Thyroid gland (tissue), 4 donors: ENCODE results near the gene PSMA6.

ENCODE experiments used
- CTCF ChIP-seq, 6 experiments: fragments of 200-600 bp in 3 of 6; fragments of 450-650 bp in 3 of 6; sonication (generic) in 3 of 6; IDR thresholded peaks; one replicate each; pipeline ENCODE4 v1.5.1; 2016 to 2019; ENCODE audit warnings: antibody characterized with exemption in 6 of 6, mild to moderate bottlenecking in 2 of 6, inconsistent platforms in 1 of 6, moderate library complexity in 1 of 6
- POLR2A ChIP-seq, 2 donors: fragments of 450-650 bp; IDR thresholded peaks; one replicate each; pipeline ENCODE4 v1.6.1; 2017; ENCODE audit warnings: antibody characterized with exemption in 2 of 2, mild to moderate bottlenecking in 2 of 2, moderate library complexity in 1 of 2

GRCh38 chr14:35292770-35293561 is 784 bp downstream of the PSMA6 start:
- no peak for TF ChIP-seq CTCF (IDR thresholded peaks at IDR 0.05)
- no peak for TF ChIP-seq POLR2A (IDR thresholded peaks at IDR 0.05)
